Astrocyte of the hippocampus (primary cell): ENCODE data around the gene NISCH.

Experiments used
- DNase-seq: peaks from one replicate; pipeline ENCODE4 v3.0.0; 2011; ENCODE audit warnings: low read depth, low spot score

NISCH gene

GRCh38 chr3:52512727-52513126, 57.3 kb downstream of the NISCH start:
- DNase-seq: no peak

- no peak for DNase-seq
These were observed 57.9 kb downstream of the NISCH start for GRCh38 chr3:52513281-52513680.

- no peak for DNase-seq
These were observed 59.2 kb downstream of the NISCH start for GRCh38 chr3:52514576-52514975.

- no peak for DNase-seq
These were observed 59.8 kb downstream of the NISCH start for GRCh38 chr3:52515192-52515591.

- no peak for DNase-seq
These were observed 61.2 kb downstream of the NISCH start for GRCh38 chr3:52516509-52517195.

GRCh38 chr3:52517796-52518722, 62.7 kb downstream of the NISCH start:
- no peak for DNase-seq

GRCh38 chr3:52518723-52519444, 63.5 kb downstream of the NISCH start:
- peak; percentile 21 for DNase-seq

GRCh38 chr3:52519445-52520140, 64.2 kb downstream of the NISCH start:
- DNase-seq: no peak

GRCh38 chr3:52520141-52520667, 64.8 kb downstream of the NISCH start:
- DNase-seq: no peak

- DNase-seq: no peak
These were observed 65.5 kb downstream of the NISCH start for GRCh38 chr3:52520716-52521487.

GRCh38 chr3:52521488-52521824, 66.1 kb downstream of the NISCH start:
- no peak for DNase-seq

GRCh38 chr3:52521881-52522650, 66.7 kb downstream of the NISCH start:
- DNase-seq: no peak

GRCh38 chr3:52522651-52523251, 67.3 kb downstream of the NISCH start:
- no peak for DNase-seq

GRCh38 chr3:52523386-52524257, 68.2 kb downstream of the NISCH start:
- DNase-seq: no peak

- no peak for DNase-seq
These were observed 68.9 kb downstream of the NISCH start for GRCh38 chr3:52524258-52524751.

GRCh38 chr3:52524752-52525679, 69.6 kb downstream of the NISCH start:
- DNase-seq: no peak
